Cardiac muscle cell (in vitro differentiated cells and primary cell): ENCODE data around the gene CCSER1. TPM values are rescaled to one million over a fixed set of nuclear protein-coding genes. Genes with fewer than 3 reads are reported as not detected.

Experiments
- DNase-seq, 2 donors: peaks; one replicate each; pipeline versions ENCODE4 v3.0.0 to v3.0.0-alpha.2; 2010 to 2017; ENCODE audit warnings: low read depth in 1 of 2, low spot score in 1 of 2
- H3K27ac ChIP-seq: fragments of 200-600 bp; sonication (generic); 2 replicates; pipeline ENCODE4 v1.5.1; 2016
- H3K27me3 ChIP-seq: fragments of 200-600 bp; sonication (generic); 2 replicates; pipeline ENCODE4 v1.6.0; 2016; ENCODE audit warnings: control low read depth
- H3K36me3 ChIP-seq: fragments of 200-600 bp; sonication (generic); 2 replicates; pipeline ENCODE4 v1.5.1; 2016; ENCODE audit warnings: control low read depth
- H3K4me1 ChIP-seq: fragments of 200-600 bp; sonication (generic); 2 replicates; pipeline ENCODE4 v1.8.1; 2017; ENCODE audit warnings: low read depth, mild to moderate bottlenecking, mixed run types
- H3K4me3 ChIP-seq: fragments of 200-600 bp; sonication (generic); 2 replicates; pipeline ENCODE4 v1.5.1; 2016; ENCODE audit warnings: mild to moderate bottlenecking
- H3K9me3 ChIP-seq: fragments of 200-600 bp; sonication (generic); 2 replicates; pipeline ENCODE4 v1.5.1; 2017; ENCODE audit warnings: low read depth, mild to moderate bottlenecking, control low read depth
- CTCF ChIP-seq: IDR thresholded peaks from 2 replicates; pipeline ENCODE4 v1.5.1; 2012; ENCODE audit warnings: low read depth, mild to moderate bottlenecking, low read length
- polyA plus RNA-seq: library from polyadenylated mRNA; unstranded; fragments of >200 nt; fragmentation: Nextera tagmentation; extraction: Ambion mirVana; gene quantifications from 2 replicates; pipeline ENCODE4 v1.2.1, GENCODE V29; 2016
- total RNA-seq: library from RNA; depleted of rRNA; stranded (reverse); fragments of >200 nt; gene quantifications from 2 replicates; pipeline ENCODE4 v1.2.3, GENCODE V29; 2016

CCSER1 gene
- total and polyA plus RNA-seq, 2 experiments from 2014 or later: 0.77 to 3.6 TPM

DNA sequence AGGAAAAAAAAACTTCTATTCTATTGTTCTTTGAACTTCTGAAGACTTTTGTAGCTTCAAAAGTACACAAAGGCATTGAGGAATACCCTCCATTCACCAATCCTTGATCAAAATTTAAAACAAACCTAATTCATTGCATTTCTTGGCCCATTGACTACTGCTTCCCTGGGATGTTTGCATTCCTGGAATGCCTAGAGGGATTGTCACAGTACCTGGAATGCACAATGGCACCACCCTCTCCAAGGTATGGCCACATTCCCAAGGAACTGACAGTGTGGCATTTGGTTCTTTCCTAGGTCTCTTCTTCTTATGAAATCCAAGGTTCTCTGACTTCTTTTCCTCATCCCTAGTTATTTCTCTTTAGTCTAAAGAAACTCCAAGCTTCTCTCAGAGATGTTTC, 600.7 kb downstream of the CCSER1 start:
- H3K27me3 ChIP-seq: no peaks in the 10 kb centered on the region
- no peak overlapping the region for H3K4me3 ChIP-seq
- no peaks in the 10 kb centered on the region for H3K36me3 ChIP-seq
- no peaks in the 10 kb centered on the region for H3K9me3 ChIP-seq
- no peak overlapping the region for H3K27ac ChIP-seq
- no peak for TF ChIP-seq CTCF
- no peaks in the 10 kb centered on the region for H3K4me1 ChIP-seq
- DNase-seq: peak in 1 of 2 donors; percentile 1

DNA sequence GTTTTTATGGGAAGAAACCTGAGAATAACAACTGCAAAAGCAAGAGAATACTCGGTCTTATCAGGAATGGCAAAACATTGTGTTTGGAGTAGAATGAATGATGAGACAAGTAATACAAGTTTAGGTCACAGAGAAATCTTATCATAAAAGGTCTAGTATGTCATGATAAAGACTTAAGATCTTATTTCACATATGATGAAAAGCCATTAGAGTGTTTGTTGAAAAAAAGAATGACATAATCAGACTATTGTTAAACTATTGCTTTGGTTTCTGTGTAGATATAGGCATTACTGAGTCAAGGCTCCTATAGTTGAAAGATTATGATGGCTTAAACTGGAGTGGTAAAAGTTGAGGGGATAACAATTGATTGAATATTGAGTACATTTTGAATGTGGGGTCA, 603.6 kb downstream of the CCSER1 start:
- no peaks in the 10 kb centered on the region for H3K9me3 ChIP-seq
- no peak overlapping the region for H3K27ac ChIP-seq
- no peaks in the 10 kb centered on the region for H3K36me3 ChIP-seq
- DNase-seq: no peak
- H3K4me3 ChIP-seq: no peak overlapping the region
- H3K27me3 ChIP-seq: no peaks in the 10 kb centered on the region
- no peak for TF ChIP-seq CTCF
- H3K4me1 ChIP-seq: no peaks in the 10 kb centered on the region

DNA sequence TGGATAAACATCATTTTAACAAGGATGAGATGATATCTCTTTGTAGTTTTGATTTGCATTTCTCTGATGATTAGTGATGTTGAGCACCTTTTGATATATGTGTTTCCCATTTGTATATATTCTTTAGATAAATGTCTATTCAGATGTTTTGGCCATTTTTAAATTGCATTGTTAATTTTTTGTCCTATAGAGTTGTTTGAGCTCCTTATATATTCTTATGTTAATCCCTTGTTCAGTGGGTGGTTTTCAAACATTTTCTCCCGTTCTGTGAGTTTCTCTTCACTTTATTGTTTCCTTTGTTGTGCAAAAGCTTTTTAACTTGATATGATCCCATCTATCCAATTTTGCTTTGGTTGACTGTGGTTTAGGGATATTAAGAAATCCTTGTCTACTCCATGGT, 606.0 kb downstream of the CCSER1 start:
- H3K27me3 ChIP-seq: no peaks in the 10 kb centered on the region
- no peaks in the 10 kb centered on the region for H3K9me3 ChIP-seq
- H3K36me3 ChIP-seq: no peaks in the 10 kb centered on the region
- H3K4me1 ChIP-seq: no peaks in the 10 kb centered on the region
- H3K4me3 ChIP-seq: no peak overlapping the region
- no peak for TF ChIP-seq CTCF
- DNase-seq: no peak
- no peak overlapping the region for H3K27ac ChIP-seq

- Histone ChIP-seq H3K27ac (no peak overlapping the region), H3K9me3 (no peaks in the 10 kb centered on the region), H3K36me3 (no peaks in the 10 kb centered on the region), H3K4me1 (no peaks in the 10 kb centered on the region), H3K27me3 (no peaks in the 10 kb centered on the region), H3K4me3 (no peak overlapping the region)
- TF ChIP-seq CTCF: no peak
- DNase-seq: no peak
Measured at GRCh38 chr4:90745176-90745575, 618.0 kb downstream of the CCSER1 start.

DNA sequence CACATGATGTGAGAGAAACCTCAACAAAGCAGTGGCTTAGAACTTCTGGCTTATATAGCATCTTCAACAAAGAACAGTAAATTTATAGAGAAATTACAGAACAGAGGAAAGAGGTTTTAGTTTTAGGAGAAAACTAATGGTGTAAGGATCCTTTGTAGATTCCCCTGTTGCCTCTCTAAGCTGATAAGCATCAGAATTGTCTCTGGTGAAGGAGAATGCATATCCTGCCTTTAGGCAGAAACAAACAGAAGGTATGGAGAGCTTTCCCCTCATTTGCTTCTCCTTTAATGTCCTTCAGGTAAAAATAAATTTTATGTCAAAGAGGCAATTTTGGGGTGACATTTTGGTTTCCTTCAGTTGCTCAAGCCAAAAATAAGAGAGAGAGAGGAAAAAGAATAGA, 625.9 kb downstream of the CCSER1 start:
- no peaks in the 10 kb centered on the region for H3K4me1 ChIP-seq
- no peak overlapping the region for H3K4me3 ChIP-seq
- H3K27ac ChIP-seq: no peak overlapping the region

More for the DNA sequence above, 625.9 kb downstream of the CCSER1 start:
- Histone ChIP-seq H3K36me3 (no peaks in the 10 kb centered on the region), H3K27me3 (no peaks in the 10 kb centered on the region), H3K9me3 (no peaks in the 10 kb centered on the region)
- no peak for TF ChIP-seq CTCF
- DNase-seq: no peak
